ENCODE results near the gene ITGA5. TPM values are rescaled to one million over a fixed set of nuclear protein-coding genes. Genes with fewer than 3 reads are reported as not detected.

Gene ITGA5
- total RNA-seq, 1 donor from 2014 or later: 152 TPM

DNA sequence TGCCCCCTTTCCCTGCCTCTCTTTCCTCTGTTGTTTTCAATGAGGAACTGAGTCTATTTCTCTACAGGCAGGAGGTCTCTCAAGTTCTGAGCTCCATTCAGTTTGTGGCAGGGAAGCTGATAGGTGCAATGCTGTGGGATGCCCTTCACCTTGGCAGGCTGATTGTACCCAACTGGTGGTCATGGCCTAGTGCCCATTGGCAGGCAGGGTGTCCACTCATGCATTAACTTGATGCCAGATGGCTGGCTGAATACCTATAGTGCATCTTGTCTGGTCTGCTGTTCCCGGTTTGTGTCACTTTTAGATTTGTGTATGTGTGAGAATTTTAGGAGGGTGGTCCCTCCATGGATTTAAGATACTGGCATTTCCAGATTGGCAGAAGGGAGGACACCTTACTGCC lies 20.0 kb upstream of the ITGA5 start:
- TF ChIP-seq, protein P1, sequence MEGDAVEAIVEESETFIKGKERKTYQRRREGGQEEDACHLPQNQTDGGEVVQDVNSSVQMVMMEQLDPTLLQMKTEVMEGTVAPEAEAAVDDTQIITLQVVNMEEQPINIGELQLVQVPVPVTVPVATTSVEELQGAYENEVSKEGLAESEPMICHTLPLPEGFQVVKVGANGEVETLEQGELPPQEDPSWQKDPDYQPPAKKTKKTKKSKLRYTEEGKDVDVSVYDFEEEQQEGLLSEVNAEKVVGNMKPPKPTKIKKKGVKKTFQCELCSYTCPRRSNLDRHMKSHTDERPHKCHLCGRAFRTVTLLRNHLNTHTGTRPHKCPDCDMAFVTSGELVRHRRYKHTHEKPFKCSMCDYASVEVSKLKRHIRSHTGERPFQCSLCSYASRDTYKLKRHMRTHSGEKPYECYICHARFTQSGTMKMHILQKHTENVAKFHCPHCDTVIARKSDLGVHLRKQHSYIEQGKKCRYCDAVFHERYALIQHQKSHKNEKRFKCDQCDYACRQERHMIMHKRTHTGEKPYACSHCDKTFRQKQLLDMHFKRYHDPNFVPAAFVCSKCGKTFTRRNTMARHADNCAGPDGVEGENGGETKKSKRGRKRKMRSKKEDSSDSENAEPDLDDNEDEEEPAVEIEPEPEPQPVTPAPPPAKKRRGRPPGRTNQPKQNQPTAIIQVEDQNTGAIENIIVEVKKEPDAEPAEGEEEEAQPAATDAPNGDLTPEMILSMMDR (IDR thresholded peaks at IDR 0.05): no peak

DNA sequence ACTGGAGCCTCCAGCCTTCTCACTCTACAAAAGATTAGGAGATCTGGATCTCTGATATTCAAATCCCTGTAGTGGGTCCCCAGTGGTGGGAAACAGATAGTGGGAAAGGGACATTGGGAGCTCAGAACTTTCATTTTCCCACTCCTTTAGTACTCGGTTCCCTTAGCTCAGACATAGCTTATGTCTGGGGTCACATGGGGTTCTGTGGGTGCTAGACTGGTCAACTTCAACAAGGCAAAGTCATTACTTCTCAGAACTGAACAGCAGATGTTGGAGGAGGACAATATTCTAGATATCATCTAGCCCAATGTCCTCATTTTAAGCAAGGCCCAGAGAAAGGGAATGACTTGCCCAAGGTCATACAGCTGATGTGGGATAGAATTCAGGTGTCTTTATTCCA lies 19.5 kb upstream of the ITGA5 start:
- Mint-ChIP-seq H3K27ac (ENCODE audit: unreplicated experiment) (no peak overlapping the region), H3K27me3 (ENCODE audit: low read depth) (peaks cover 20% of the 10 kb centered on the region), H3K36me3 (ENCODE audit: low read depth) (no peaks in the 10 kb centered on the region), H3K4me3 (ENCODE audit: unreplicated experiment) (no peak overlapping the region), H3K4me1 (ENCODE audit: low read depth) (peaks cover 9% of the 10 kb centered on the region), H3K9me3 (ENCODE audit: low read depth) (no peaks in the 10 kb centered on the region)
- DNase-seq (ENCODE audit: low spot score): no peak
- TF ChIP-seq, protein P1 (IDR thresholded peaks at IDR 0.05): no peak

More for the DNA sequence above, 20.0 kb upstream of the ITGA5 start:
- peaks cover 20% of the 10 kb centered on the region for H3K27me3 Mint-ChIP-seq (ENCODE audit: low read depth)
- no peak overlapping the region for H3K27ac Mint-ChIP-seq (ENCODE audit: unreplicated experiment)
- H3K36me3 Mint-ChIP-seq (ENCODE audit: low read depth): no peaks in the 10 kb centered on the region
- peaks cover 9% of the 10 kb centered on the region for H3K4me1 Mint-ChIP-seq (ENCODE audit: low read depth)
- H3K4me3 Mint-ChIP-seq (ENCODE audit: unreplicated experiment): no peak overlapping the region
- no peaks in the 10 kb centered on the region for H3K9me3 Mint-ChIP-seq (ENCODE audit: low read depth)
- DNase-seq (ENCODE audit: low spot score): no peak

DNA sequence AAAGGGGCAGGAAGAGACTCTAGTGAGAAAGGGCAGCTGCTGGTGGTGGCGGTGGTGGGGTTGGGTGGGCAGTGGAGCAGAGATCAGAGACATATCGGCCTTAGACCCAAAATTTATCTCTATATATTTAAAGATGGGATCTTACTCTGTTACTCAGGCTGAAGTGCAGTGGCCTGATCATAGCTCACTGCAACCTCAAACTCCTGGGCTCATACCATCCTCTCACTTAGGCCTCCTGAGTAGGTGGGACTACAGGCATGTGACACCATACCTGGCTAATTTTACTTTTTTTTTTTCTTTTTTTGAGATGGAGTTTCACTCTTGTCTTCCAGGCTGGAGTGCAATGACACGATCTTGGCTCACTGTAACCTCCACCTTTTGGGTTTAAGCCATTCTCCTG lies 18.6 kb upstream of the ITGA5 start:
- TF ChIP-seq, protein P1 (IDR thresholded peaks at IDR 0.05): no peak
- DNase-seq (ENCODE audit: low spot score): no peak
- peaks cover 18% of the 10 kb centered on the region for H3K27me3 Mint-ChIP-seq (ENCODE audit: low read depth)
- H3K9me3 Mint-ChIP-seq (ENCODE audit: low read depth): no peaks in the 10 kb centered on the region
- no peak overlapping the region for H3K27ac Mint-ChIP-seq (ENCODE audit: unreplicated experiment)
- H3K36me3 Mint-ChIP-seq (ENCODE audit: low read depth): no peaks in the 10 kb centered on the region
- H3K4me1 Mint-ChIP-seq (ENCODE audit: low read depth): peaks cover 9% of the 10 kb centered on the region
- no peak overlapping the region for H3K4me3 Mint-ChIP-seq (ENCODE audit: unreplicated experiment)

DNA sequence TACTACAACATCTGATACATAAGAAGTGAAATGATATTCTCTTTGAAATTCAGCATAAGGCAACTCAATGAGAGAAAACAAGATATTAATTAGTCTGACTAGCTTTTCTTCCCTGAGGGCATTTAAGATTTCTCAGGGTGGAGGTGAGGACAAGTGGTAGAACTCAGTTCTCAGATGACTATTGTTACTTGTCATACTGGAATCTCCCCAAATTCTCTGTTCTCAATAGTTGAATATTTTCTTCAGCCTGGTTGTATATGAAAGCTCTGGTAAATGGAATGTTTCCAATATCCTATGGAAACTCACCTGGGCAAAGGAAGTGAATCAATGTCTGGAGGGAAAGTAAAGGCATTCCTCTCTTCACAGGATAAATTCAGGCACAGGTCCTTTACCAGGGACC lies 18.2 kb upstream of the ITGA5 start:
- no peak overlapping the region for H3K27ac Mint-ChIP-seq (ENCODE audit: unreplicated experiment)
- TF ChIP-seq, protein P1 (IDR thresholded peaks at IDR 0.05): no peak
- H3K4me1 Mint-ChIP-seq (ENCODE audit: low read depth): peaks cover 12% of the 10 kb centered on the region
- DNase-seq (ENCODE audit: low spot score): no peak
- H3K36me3 Mint-ChIP-seq (ENCODE audit: low read depth): no peaks in the 10 kb centered on the region
- peaks cover 15% of the 10 kb centered on the region for H3K27me3 Mint-ChIP-seq (ENCODE audit: low read depth)
- H3K9me3 Mint-ChIP-seq (ENCODE audit: low read depth): no peaks in the 10 kb centered on the region
- no peak overlapping the region for H3K4me3 Mint-ChIP-seq (ENCODE audit: unreplicated experiment)

DNA sequence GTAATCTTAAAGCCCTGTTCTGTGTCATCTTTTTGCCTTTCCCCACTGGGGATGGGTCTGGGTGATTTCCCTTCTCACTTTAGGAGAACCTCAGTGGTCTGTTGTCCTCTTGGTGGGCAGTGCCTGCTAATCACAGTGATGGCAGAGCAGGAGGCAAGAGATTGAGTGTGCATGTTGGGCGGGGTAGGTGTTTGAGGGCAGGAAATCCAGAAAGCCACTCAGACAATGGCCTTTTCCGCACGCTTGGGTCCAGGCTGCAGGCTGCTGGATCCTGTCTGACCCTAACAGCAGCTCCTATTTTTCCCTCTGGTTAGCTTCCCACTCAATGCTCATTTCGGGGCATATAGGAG lies 13.7 kb upstream of the ITGA5 start:
- Mint-ChIP-seq H3K9me3 (ENCODE audit: low read depth) (no peaks in the 10 kb centered on the region), H3K4me3 (ENCODE audit: unreplicated experiment) (no peak overlapping the region), H3K4me1 (ENCODE audit: low read depth) (peaks cover 18% of the 10 kb centered on the region), H3K27me3 (ENCODE audit: low read depth) (peaks cover 4% of the 10 kb centered on the region), H3K27ac (ENCODE audit: unreplicated experiment) (no peak overlapping the region), H3K36me3 (ENCODE audit: low read depth) (no peaks in the 10 kb centered on the region)
- TF ChIP-seq, protein P1 (IDR thresholded peaks at IDR 0.05): no peak
- DNase-seq (ENCODE audit: low spot score): no peak

Measured in chondrocyte (in vitro differentiated cells).